CD4-positive, alpha-beta T cell (primary cell): Measurements from ENCODE around the gene ZNF268. TPM values are rescaled to one million over a fixed set of nuclear protein-coding genes. Genes with fewer than 3 reads are reported as not detected.

Experiments
- ATAC-seq: fragments of 200-7000 bp; cut with Tn5 transposase; one replicate; pipeline ENCODE4 v1.10.0; 2022; ENCODE audit warnings: mild to moderate bottlenecking; ENCODE audit not compliant: poor library complexity
- CTCF ChIA-PET: fragments of 350-600 bp; sonication (Branson Sonifier 250); formaldehyde crosslinking; loops from one replicate; lab custom pipeline; 2021; ENCODE audit warnings: antibody characterized with exemption, inconsistent platforms; lab: Charles Lee
- POLR2A ChIA-PET: fragments of 350-600 bp; sonication (Branson Sonifier 250); formaldehyde crosslinking; loops from one replicate; lab custom pipeline; 2021; ENCODE audit warnings: antibody characterized with exemption, inconsistent platforms; lab: Charles Lee
- DNase-seq, 14 experiments: peaks; one replicate each; pipeline ENCODE4 v3.0.0-alpha.2; 2013 to 2020; ENCODE audit warnings: mixed read lengths in 2 of 14
- H3K27ac ChIP-seq, 2 donors: one replicate each; pipeline versions ENCODE4 v1.5.1 to v1.7.0; 2013; ENCODE audit warnings: low read length in 2 of 2, low read depth in 1 of 2, mild to moderate bottlenecking in 1 of 2
- H3K27me3 ChIP-seq, 2 experiments: 1 replicate in 1 of 2; 2 replicates in 1 of 2; pipeline versions ENCODE4 v1.6.1 to v1.7.0; 2013; ENCODE audit warnings: low read length in 2 of 2, control low read depth in 1 of 2, mild to moderate bottlenecking in 1 of 2, moderate library complexity in 1 of 2; ENCODE audit not compliant: insufficient read depth in 2 of 2, control insufficient read depth in 1 of 2
- H3K36me3 ChIP-seq: one replicate; pipeline ENCODE4 v1.6.1; 2013; ENCODE audit warnings: low read length, control low read depth; ENCODE audit not compliant: insufficient read depth
- H3K4me1 ChIP-seq: one replicate; pipeline ENCODE4 v1.6.1; 2013; ENCODE audit warnings: low read length, control low read depth; ENCODE audit not compliant: insufficient read depth
- H3K4me3 ChIP-seq: one replicate; pipeline ENCODE4 v1.5.1; 2013; ENCODE audit warnings: mild to moderate bottlenecking, low read length, moderate library complexity
- H3K9me3 ChIP-seq, 2 experiments: 1 replicate in 1 of 2; 2 replicates in 1 of 2; pipeline versions ENCODE4 v1.6.1 to v1.7.0; 2013; ENCODE audit warnings: low read length in 2 of 2, mild to moderate bottlenecking in 2 of 2, control low read depth in 1 of 2, moderate library complexity in 1 of 2; ENCODE audit not compliant: control insufficient read depth in 1 of 2, insufficient read depth in 1 of 2
- H3K27ac Mint-ChIP-seq: one replicate; pipeline ENCODE4 v1.8.0; 2020; ENCODE audit warnings: mixed read lengths
- H3K27me3 Mint-ChIP-seq: one replicate; pipeline ENCODE4 v1.8.0; 2021; ENCODE audit warnings: mixed read lengths
- H3K36me3 Mint-ChIP-seq: one replicate; pipeline ENCODE4 v1.8.0; 2021; ENCODE audit warnings: low read depth, mixed read lengths
- H3K4me1 Mint-ChIP-seq: one replicate; pipeline ENCODE4 v1.8.0; 2021; ENCODE audit warnings: low read depth, mixed read lengths
- H3K4me3 Mint-ChIP-seq: one replicate; pipeline ENCODE4 v1.8.0; 2020; ENCODE audit warnings: mild to moderate bottlenecking, mixed read lengths
- H3K9me3 Mint-ChIP-seq: one replicate; pipeline ENCODE4 v1.8.0; 2020; ENCODE audit warnings: mixed read lengths
- CTCF ChIP-seq: fragments of 200-600 bp; IDR thresholded peaks from one replicate; pipeline ENCODE4 v1.8.0; 2022; ENCODE audit warnings: antibody characterized with exemption, mild to moderate bottlenecking
- intact Hi-C, 2 experiments: fragments of 100-400 bp; cut with DNase I in 1 of 2; cut with micrococcal nuclease in 1 of 2; formaldehyde crosslinking; loops; one replicate each; pipeline versions ENCODE4 v1.15.1 to v1.9.0; 2023 to 2025; cut with DNase I, micrococcal nuclease
- total RNA-seq, 174 experiments: library from RNA in 2 of 174; stranded (reverse) in 2 of 174; gene quantifications; one replicate each; pipeline ENCODE4 v1.2.3 and lab custom pipeline; 2021 to 2026

ZNF268 gene
- total RNA-seq, 2 experiments from 2014 or later = 15.1 to 17.6 TPM

GRCh38 chr12:133221241-133221640, 39.9 kb downstream of the ZNF268 start:
- H3K27ac ChIP-seq = no peak overlapping the region
- intact Hi-C loops = no loop called here
- ChIA-PET CTCF (no interaction called here), POLR2A (no interaction called here)
- no peaks in the 10 kb centered on the region for H3K4me1 ChIP-seq
- H3K27me3 ChIP-seq = no peaks in the 10 kb centered on the region
- H3K4me3 ChIP-seq = no peak overlapping the region
- H3K36me3 ChIP-seq = no peaks in the 10 kb centered on the region
- Mint-ChIP-seq H3K4me1 (no peaks in the 10 kb centered on the region), H3K36me3 (peaks cover 19% of the 10 kb centered on the region), H3K4me3 (no peak overlapping the region), H3K9me3 (peaks cover 12% of the 10 kb centered on the region), H3K27me3 (no peaks in the 10 kb centered on the region), H3K27ac (no peak overlapping the region)
- TF ChIP-seq CTCF = no peak
- ATAC-seq = no peak
- H3K9me3 ChIP-seq = peaks cover 61 to 92% of the 10 kb centered on the region in 2 experiments
- no peak for DNase-seq

GRCh38 chr12:133222211-133222610, 40.9 kb downstream of the ZNF268 start:
- DNase-seq (no peak), ATAC-seq (no peak)
- Histone ChIP-seq H3K27ac (no peak overlapping the region), H3K27me3 (no peaks in the 10 kb centered on the region), H3K9me3 (peaks cover 52 to 92% of the 10 kb centered on the region in 2 experiments), H3K4me1 (no peaks in the 10 kb centered on the region), H3K4me3 (no peak overlapping the region), H3K36me3 (no peaks in the 10 kb centered on the region)
- H3K9me3 Mint-ChIP-seq = peaks cover 12% of the 10 kb centered on the region
- H3K4me1 Mint-ChIP-seq = no peaks in the 10 kb centered on the region
- H3K36me3 Mint-ChIP-seq = peaks cover 19% of the 10 kb centered on the region
- CTCF ChIA-PET = no interaction called here
- intact Hi-C loops = no loop called here
- TF ChIP-seq CTCF = no peak
- POLR2A ChIA-PET = no interaction called here
- H3K4me3 Mint-ChIP-seq = no peak overlapping the region
- no peaks in the 10 kb centered on the region for H3K27me3 Mint-ChIP-seq
- H3K27ac Mint-ChIP-seq = no peak overlapping the region

GRCh38 chr12:133225527-133225926, 44.2 kb downstream of the ZNF268 start:
- H3K36me3 Mint-ChIP-seq = peaks cover 5% of the 10 kb centered on the region
- CTCF ChIA-PET = no interaction called here
- Histone ChIP-seq H3K4me1 (no peaks in the 10 kb centered on the region), H3K9me3 (peaks cover 21 to 81% of the 10 kb centered on the region in 2 experiments), H3K36me3 (no peaks in the 10 kb centered on the region), H3K4me3 (no peak overlapping the region), H3K27me3 (no peaks in the 10 kb centered on the region), H3K27ac (no peak overlapping the region)
- no peak overlapping the region for H3K4me3 Mint-ChIP-seq
- ATAC-seq (no peak), DNase-seq (no peak)
- H3K27ac Mint-ChIP-seq = no peak overlapping the region
- H3K9me3 Mint-ChIP-seq = peaks cover 5% of the 10 kb centered on the region
- no peaks in the 10 kb centered on the region for H3K4me1 Mint-ChIP-seq
- intact Hi-C loops = no loop called here
- TF ChIP-seq CTCF = no peak
- no peaks in the 10 kb centered on the region for H3K27me3 Mint-ChIP-seq
- POLR2A ChIA-PET = no interaction called here
